HepG2 (cell line): ENCODE measurements around the gene CDRT4. TPM values are rescaled to one million over a fixed set of nuclear protein-coding genes. Genes with fewer than 3 reads are reported as not detected.

Source experiments
- ATAC-seq: fragments of 200-7000 bp; cut with Tn5 transposase; 3 replicates; pipeline ENCODE4 v1.9.1; 2020; ENCODE audit warnings: mild to moderate bottlenecking, moderate library complexity
- BruUV-seq: library from RNA; stranded (reverse); fragments of 400-500 nt; replicated peaks from 2 replicates; lab custom pipeline; 2021; lab: Mats Ljungman, UMichigan
- CTCF ChIA-PET: fragments of 300-600 bp; formaldehyde crosslinking; extraction: SDS; loops from one replicate; lab custom pipeline; 2021; ENCODE audit warnings: low total read pairs, inconsistent platforms, low intra/inter-chr PET ratio; lab: Yijun Ruan, JAX
- POLR2A ChIA-PET: fragments of 350-600 bp; sonication (Branson Sonifier 250); formaldehyde crosslinking; loops from one replicate; lab custom pipeline; 2020; ENCODE audit warnings: antibody characterized with exemption, inconsistent platforms; lab: Yijun Ruan, JAX
- DNase-seq: peaks from one replicate; pipeline ENCODE4 v3.0.0-alpha.2; 2015; ENCODE audit warnings: low spot score
- FAIRE-seq: peaks from 3 replicates; lab custom pipeline; 2011; peaks lifted over from hg19 to GRCh38; lab: Jason Lieb, UNC
- H2AFZ ChIP-seq: one replicate; pipeline ENCODE4 v1.6.1; 2011; ENCODE audit warnings: low read length, inconsistent platforms
- H3K27ac ChIP-seq: fragments of 300-600 bp; 3 replicates; pipeline ENCODE4 v1.8.0; 2011; ENCODE audit warnings: mixed run types, mild to moderate bottlenecking, mixed read lengths, low read length, inconsistent platforms; ENCODE audit not compliant: insufficient read depth; ENCODE audit errors: extremely low read length
- H3K27me3 ChIP-seq, 2 experiments: fragments of 200-600 bp in 1 of 2; 2 replicates in 1 of 2; 3 replicates in 1 of 2; pipeline versions ENCODE4 v1.6.0 to v1.8.0; 2011; ENCODE audit warnings: low read length in 2 of 2, mild to moderate bottlenecking in 2 of 2, moderate library complexity in 2 of 2, inconsistent platforms in 1 of 2; ENCODE audit not compliant: insufficient read depth in 2 of 2, control insufficient read depth in 1 of 2
- H3K36me3 ChIP-seq, 2 experiments: fragments of 200-600 bp in 1 of 2; replicated peaks in 1 of 2; 2 replicates in 1 of 2; 3 replicates in 1 of 2; pipeline versions ENCODE4 v1.5.1 to v1.8.0; 2011; ENCODE audit warnings: low read length in 2 of 2, inconsistent platforms in 1 of 2; ENCODE audit not compliant: insufficient read depth in 2 of 2, control insufficient read depth in 1 of 2
- H3K4me1 ChIP-seq: 2 replicates; pipeline ENCODE4 v1.5.1; 2012; ENCODE audit warnings: low read length, inconsistent platforms; ENCODE audit not compliant: insufficient read depth
- H3K4me2 ChIP-seq: 2 replicates; pipeline ENCODE4 v1.6.0; 2011; ENCODE audit warnings: low read depth, low read length, inconsistent platforms
- H3K4me3 ChIP-seq, 3 experiments: fragments of 200-600 bp in 1 of 3; sonication (generic), shearing (Covaris generic) in 1 of 3; replicated peaks in 1 of 3; 2 replicates each; pipeline ENCODE4 v1.5.1; 2011 to 2016; ENCODE audit warnings: low read length in 3 of 3, inconsistent platforms in 2 of 3, low read depth in 2 of 3, mild to moderate bottlenecking in 2 of 3, control low read depth in 1 of 3, mixed read lengths in 1 of 3; ENCODE audit not compliant: insufficient read depth in 1 of 3
- H3K79me2 ChIP-seq: one replicate; pipeline ENCODE4 v1.6.1; 2011; ENCODE audit warnings: low read length, inconsistent platforms; ENCODE audit not compliant: insufficient read depth
- H3K9ac ChIP-seq: 2 replicates; pipeline ENCODE4 v1.6.0; 2011; ENCODE audit warnings: mild to moderate bottlenecking, low read depth, low read length, inconsistent platforms; ENCODE audit not compliant: insufficient read depth
- H3K9me3 ChIP-seq: 2 replicates; pipeline ENCODE4 v1.5.1; 2012; ENCODE audit warnings: mild to moderate bottlenecking, low read length
- H4K20me1 ChIP-seq: 2 replicates; pipeline ENCODE4 v1.6.0; 2011; ENCODE audit warnings: inconsistent platforms, mild to moderate bottlenecking, low read length, moderate library complexity; ENCODE audit not compliant: insufficient read depth
- BRD4 ChIP-seq: sonication (generic); formaldehyde crosslinking; IDR thresholded peaks from 2 replicates; pipeline ENCODE4 v1.4.0; 2020; ENCODE audit warnings: missing genetic modification reagents
- GFI1 ChIP-seq: sonication (generic); formaldehyde crosslinking; IDR thresholded peaks from 2 replicates; pipeline ENCODE4 v1.5.0; 2020; ENCODE audit warnings: missing genetic modification reagents, mild to moderate bottlenecking, borderline replicate concordance
- GZF1 ChIP-seq: sonication (generic); formaldehyde crosslinking; IDR thresholded peaks from 2 replicates; pipeline ENCODE4 v1.5.1; 2020; ENCODE audit warnings: mild to moderate bottlenecking, missing genetic modification reagents
- HOXA7 ChIP-seq: sonication (generic); formaldehyde crosslinking; IDR thresholded peaks from 2 replicates; pipeline ENCODE4 v1.8.1; 2022; ENCODE audit warnings: mild to moderate bottlenecking, missing genetic modification reagents, moderate library complexity
- KLF13 ChIP-seq: sonication (generic); formaldehyde crosslinking; IDR thresholded peaks from 2 replicates; pipeline ENCODE4 v1.4.0; 2020; ENCODE audit warnings: mild to moderate bottlenecking, missing genetic modification reagents
- RBM39 ChIP-seq: fragments of 200-400 bp; formaldehyde crosslinking; IDR thresholded peaks from one replicate; pipeline ENCODE4 v1.6.1; 2018; ENCODE audit warnings: antibody characterized with exemption, mild to moderate bottlenecking, low read depth, low read length; ENCODE audit not compliant: poor library complexity, severe bottlenecking
- REL ChIP-seq: sonication (generic); formaldehyde crosslinking; conservative IDR thresholded peaks from 2 replicates; pipeline ENCODE4 v1.8.0; 2022; ENCODE audit warnings: mild to moderate bottlenecking, missing genetic modification reagents, moderate library complexity
- RELA ChIP-seq: sonication (generic); formaldehyde crosslinking; IDR thresholded peaks from 2 replicates; pipeline ENCODE4 v1.4.0; 2020; ENCODE audit warnings: missing genetic modification reagents
- SIX4 ChIP-seq: sonication (generic); formaldehyde crosslinking; IDR thresholded peaks from 2 replicates; pipeline ENCODE4 v1.4.0; 2020; ENCODE audit warnings: missing genetic modification reagents
- ZEB1 ChIP-seq: IDR thresholded peaks from 2 replicates; pipeline ENCODE4 v1.6.1; 2012; ENCODE audit warnings: mild to moderate bottlenecking, low read depth, inconsistent platforms; ENCODE audit not compliant: insufficient replicate concordance
- ZFP1 ChIP-seq: IDR thresholded peaks from 2 replicates; pipeline ENCODE4 v1.6.1; 2016
- ZMAT3 ChIP-seq: sonication (generic); formaldehyde crosslinking; conservative IDR thresholded peaks from 2 replicates; pipeline ENCODE4 v1.7.0; 2021; ENCODE audit warnings: missing genetic modification reagents
- ZNF205 ChIP-seq: IDR thresholded peaks from 2 replicates; pipeline ENCODE4 v1.6.1; 2018; ENCODE audit warnings: missing biosample characterization, missing genetic modification reagents
- ZNF253 ChIP-seq: sonication (generic); formaldehyde crosslinking; IDR thresholded peaks from 2 replicates; pipeline ENCODE4 v1.8.0; 2022; ENCODE audit warnings: mild to moderate bottlenecking, missing genetic modification reagents, borderline replicate concordance
- ZNF343 ChIP-seq: sonication (generic); formaldehyde crosslinking; IDR thresholded peaks from 2 replicates; pipeline ENCODE4 v1.4.0; 2020; ENCODE audit warnings: mild to moderate bottlenecking, missing genetic modification reagents
- ZNF510 ChIP-seq: sonication (generic); formaldehyde crosslinking; IDR thresholded peaks from 2 replicates; pipeline ENCODE4 v1.4.0; 2020; ENCODE audit warnings: low read depth, mild to moderate bottlenecking, missing genetic modification reagents
- WGBS: methylation state at CpG from one replicate; pipeline ENCODE4 v1.1.6; 2017; ENCODE audit warnings: low lambda C conversion rate; 5-methylcytosine and 5-hydroxymethylcytosine counted together
- in situ Hi-C: cut with HindIII; loops from 2 replicates; pipeline ENCODE4 v1.10.0; 2017; ENCODE audit warnings: low pct_unique_long_range_greater_than_20kb; ENCODE audit not compliant: extremely low pct_ligation_motif_present
- intact Hi-C: fragments of 100-400 bp; cut with micrococcal nuclease; formaldehyde crosslinking; loops from one replicate; pipeline ENCODE4 v1.10.0; 2022; ENCODE audit not compliant: unreplicated experiment
- polyA plus RNA-seq, 8 experiments: library from polyadenylated mRNA; depleted of rRNA in 3 of 8; stranded (reverse) in 7 of 8; unstranded in 1 of 8; fragments of >200 nt; fragmentation: Illumina TruSeq in 4 of 8; extraction: Trizol in 4 of 8; gene quantifications; 2 replicates each; pipeline versions ENCODE4 v1.2.1 to v1.2.3, GENCODE V29; 2011 to 2016; ENCODE audit warnings: low read depth in 4 of 8, missing spikeins in 1 of 8, mixed read lengths in 1 of 8; ENCODE audit not compliant: insufficient read depth in 1 of 8
- total RNA-seq, 5 experiments: library from RNA; depleted of rRNA; stranded (reverse); fragments of >200 nt; fragmentation: Illumina TruSeq; extraction: Trizol; gene quantifications; 2 replicates each; pipeline ENCODE4 v1.2.3, GENCODE V29; 2016; ENCODE audit warnings: low read depth in 1 of 5
- TF ChIP-seq, protein P1 (sequence below): sonication (generic); formaldehyde crosslinking; IDR thresholded peaks from 2 replicates; pipeline ENCODE4 v1.5.0; 2020; ENCODE audit warnings: mild to moderate bottlenecking, missing genetic modification reagents, borderline replicate concordance
- TF ChIP-seq, protein P2 (sequence below), 2 experiments: sonication (generic) in 1 of 2; formaldehyde crosslinking in 1 of 2; IDR thresholded peaks; 2 replicates each; pipeline versions ENCODE4 v1.4.0 to v1.6.1; 2016 to 2020; ENCODE audit warnings: borderline replicate concordance in 1 of 2, low read depth in 1 of 2, mild to moderate bottlenecking in 1 of 2, missing genetic modification reagents in 1 of 2

The CDRT4 gene
- total and polyA plus RNA-seq, 2 of the 13 experiments (the other 11 are each of a cell fraction or from before 2014, with no cell fraction given), result 5.8 to 12.1 TPM

DNA sequence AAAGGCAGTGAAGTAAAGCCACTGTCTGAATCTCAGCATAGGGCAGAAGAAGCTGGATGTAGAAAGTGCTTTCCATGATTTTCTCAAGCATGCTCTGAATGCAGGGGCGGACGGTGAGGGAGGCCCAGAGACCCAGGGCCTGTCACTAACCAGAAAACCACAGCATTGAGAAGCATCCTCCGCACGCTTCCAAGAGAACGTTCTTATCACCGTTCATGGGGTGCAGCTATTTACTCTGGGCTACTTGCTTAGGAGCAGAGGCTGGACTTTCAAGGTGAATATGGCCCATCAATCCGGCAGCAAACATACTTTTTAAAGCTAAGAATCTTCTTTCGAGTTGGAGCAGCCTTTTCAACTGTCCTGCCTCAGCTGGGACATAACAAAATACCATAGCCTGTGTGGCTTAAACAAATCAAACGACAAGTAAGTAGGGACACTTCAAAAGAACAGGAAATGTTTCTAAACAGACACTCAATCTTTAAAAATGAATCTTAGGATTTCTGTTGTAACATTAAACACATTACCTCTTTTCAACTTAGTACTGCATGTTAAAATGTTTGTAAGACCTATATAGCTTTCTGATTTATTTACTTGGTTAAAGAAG lies 46.5 kb upstream of the CDRT4 start:
- H3K9me3 ChIP-seq, result no peaks in the 10 kb centered on the region
- H3K27me3 ChIP-seq, result no peaks in the 10 kb centered on the region
- intact Hi-C loops, result no loop called here
- in situ Hi-C loops, result no loop called here
- TF ChIP-seq SIX4 (CRISPR knock-in tag) (no peak), HOXA7 (CRISPR knock-in tag) (no peak), ZFP1 (CRISPR knock-in tag) (no peak), ZNF510 (CRISPR knock-in tag) (no peak), ZNF343 (CRISPR knock-in tag) (no peak), RBM39 (no peak), GZF1 (CRISPR knock-in tag) (no peak), REL (CRISPR knock-in tag) (no peak), ZEB1 (no peak), ZNF253 (CRISPR knock-in tag) (no peak), GFI1 (no peak), ZNF205 (CRISPR knock-in tag) (no peak), KLF13 (CRISPR knock-in tag) (no peak), RELA (CRISPR knock-in tag) (no peak), BRD4 (CRISPR knock-in tag) (no peak), ZMAT3 (CRISPR knock-in tag) (no peak)
- TF ChIP-seq, protein P1, sequence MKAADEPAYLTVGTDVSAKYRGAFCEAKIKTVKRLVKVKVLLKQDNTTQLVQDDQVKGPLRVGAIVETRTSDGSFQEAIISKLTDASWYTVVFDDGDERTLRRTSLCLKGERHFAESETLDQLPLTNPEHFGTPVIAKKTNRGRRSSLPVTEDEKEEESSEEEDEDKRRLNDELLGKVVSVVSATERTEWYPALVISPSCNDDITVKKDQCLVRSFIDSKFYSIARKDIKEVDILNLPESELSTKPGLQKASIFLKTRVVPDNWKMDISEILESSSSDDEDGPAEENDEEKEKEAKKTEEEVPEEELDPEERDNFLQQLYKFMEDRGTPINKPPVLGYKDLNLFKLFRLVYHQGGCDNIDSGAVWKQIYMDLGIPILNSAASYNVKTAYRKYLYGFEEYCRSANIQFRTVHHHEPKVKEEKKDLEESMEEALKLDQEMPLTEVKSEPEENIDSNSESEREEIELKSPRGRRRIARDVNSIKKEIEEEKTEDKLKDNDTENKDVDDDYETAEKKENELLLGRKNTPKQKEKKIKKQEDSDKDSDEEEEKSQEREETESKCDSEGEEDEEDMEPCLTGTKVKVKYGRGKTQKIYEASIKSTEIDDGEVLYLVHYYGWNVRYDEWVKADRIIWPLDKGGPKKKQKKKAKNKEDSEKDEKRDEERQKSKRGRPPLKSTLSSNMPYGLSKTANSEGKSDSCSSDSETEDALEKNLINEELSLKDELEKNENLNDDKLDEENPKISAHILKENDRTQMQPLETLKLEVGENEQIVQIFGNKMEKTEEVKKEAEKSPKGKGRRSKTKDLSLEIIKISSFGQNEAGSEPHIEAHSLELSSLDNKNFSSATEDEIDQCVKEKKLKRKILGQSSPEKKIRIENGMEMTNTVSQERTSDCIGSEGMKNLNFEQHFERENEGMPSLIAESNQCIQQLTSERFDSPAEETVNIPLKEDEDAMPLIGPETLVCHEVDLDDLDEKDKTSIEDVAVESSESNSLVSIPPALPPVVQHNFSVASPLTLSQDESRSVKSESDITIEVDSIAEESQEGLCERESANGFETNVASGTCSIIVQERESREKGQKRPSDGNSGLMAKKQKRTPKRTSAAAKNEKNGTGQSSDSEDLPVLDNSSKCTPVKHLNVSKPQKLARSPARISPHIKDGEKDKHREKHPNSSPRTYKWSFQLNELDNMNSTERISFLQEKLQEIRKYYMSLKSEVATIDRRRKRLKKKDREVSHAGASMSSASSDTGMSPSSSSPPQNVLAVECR (CRISPR knock-in tag), result no peak
- TF ChIP-seq, protein P2, sequence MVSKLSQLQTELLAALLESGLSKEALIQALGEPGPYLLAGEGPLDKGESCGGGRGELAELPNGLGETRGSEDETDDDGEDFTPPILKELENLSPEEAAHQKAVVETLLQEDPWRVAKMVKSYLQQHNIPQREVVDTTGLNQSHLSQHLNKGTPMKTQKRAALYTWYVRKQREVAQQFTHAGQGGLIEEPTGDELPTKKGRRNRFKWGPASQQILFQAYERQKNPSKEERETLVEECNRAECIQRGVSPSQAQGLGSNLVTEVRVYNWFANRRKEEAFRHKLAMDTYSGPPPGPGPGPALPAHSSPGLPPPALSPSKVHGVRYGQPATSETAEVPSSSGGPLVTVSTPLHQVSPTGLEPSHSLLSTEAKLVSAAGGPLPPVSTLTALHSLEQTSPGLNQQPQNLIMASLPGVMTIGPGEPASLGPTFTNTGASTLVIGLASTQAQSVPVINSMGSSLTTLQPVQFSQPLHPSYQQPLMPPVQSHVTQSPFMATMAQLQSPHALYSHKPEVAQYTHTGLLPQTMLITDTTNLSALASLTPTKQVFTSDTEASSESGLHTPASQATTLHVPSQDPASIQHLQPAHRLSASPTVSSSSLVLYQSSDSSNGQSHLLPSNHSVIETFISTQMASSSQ (IDR thresholded peaks at IDR 0.05; ENCODE audit: low read depth), result no peak
- TF ChIP-seq, protein P2 (CRISPR knock-in tag; IDR thresholded peaks at IDR 0.05; ENCODE audit: borderline replicate concordance), result no peak
- FAIRE-seq (no peak), DNase-seq (no peak), ATAC-seq (no peak)
- no peak overlapping the region for H3K9ac ChIP-seq
- POLR2A ChIA-PET, result no interaction called here
- no peak overlapping the region for H3K4me2 ChIP-seq
- H3K79me2 ChIP-seq, result no peaks in the 10 kb centered on the region
- peaks cover 16% of the 10 kb centered on the region for H3K4me1 ChIP-seq
- WGBS, result 97% methylated on average over 9 of the region's 9 CpGs
- CTCF ChIA-PET, result no interaction called here
- no TSS peak for BruUV-seq
- H2AFZ ChIP-seq, result no peak overlapping the region
- H3K4me3 ChIP-seq, result no peak overlapping the region
- H3K27ac ChIP-seq, result no peak overlapping the region
- peaks cover 18 to 69% of the 10 kb centered on the region in 2 experiments for H3K36me3 ChIP-seq
- H4K20me1 ChIP-seq, result peaks cover 2% of the 10 kb centered on the region; the same call in 1 of the 2 replicates
